Adrenal gland (tissue), 12 donors: Measurements from ENCODE around the gene TMPRSS12. TPM values are rescaled to one million over a fixed set of nuclear protein-coding genes. Genes with fewer than 3 reads are reported as not detected.
"Not testable (repeated sequence)": the region's sequence is repeated elsewhere in the genome, so short reads cannot be mapped to it uniquely, and the experiment has no call there.

Experiments used
- DNase-seq, 7 donors: peaks; one replicate each; pipeline ENCODE4 v3.0.0-alpha.2; 2019 to 2020
- H3K27ac ChIP-seq, 5 donors: fragments of 200-600 bp; sonication (generic) in 4 of 5; 1 replicate in 3 of 5; 2 replicates in 2 of 5; pipeline versions ENCODE4 v1.5.1 to v1.8.0; 2016 to 2020; ENCODE audit warnings: mild to moderate bottlenecking in 1 of 5
- H3K27me3 ChIP-seq: fragments of 200-600 bp; 2 replicates; pipeline ENCODE4 v1.8.0; 2021
- H3K36me3 ChIP-seq, 2 donors: fragments of 200-600 bp; replicated peaks in 1 of 2; 1 replicate in 1 of 2; 2 replicates in 1 of 2; pipeline versions ENCODE4 v1.5.1 to v1.8.0; 2018 to 2022
- H3K4me1 ChIP-seq, 2 donors: fragments of 200-600 bp; replicated peaks in 1 of 2; 1 replicate in 1 of 2; 2 replicates in 1 of 2; pipeline versions ENCODE4 v1.5.1 to v1.8.0; 2018 to 2021
- H3K4me3 ChIP-seq, 4 donors: fragments of 200-600 bp; sonication (generic) in 3 of 4; one replicate each; pipeline ENCODE4 v1.5.1; 2016 to 2018
- H3K9me3 ChIP-seq, 3 donors: fragments of 200-600 bp; sonication (generic) in 1 of 3; replicated peaks in 1 of 3; 1 replicate in 2 of 3; 2 replicates in 1 of 3; pipeline versions ENCODE4 v1.5.1 to v1.8.0; 2016 to 2021
- POLR2A ChIP-seq, 2 donors: fragments of 450-650 bp; IDR thresholded peaks; one replicate each; pipeline ENCODE4 v1.6.1; 2017; ENCODE audit warnings: antibody characterized with exemption in 2 of 2, mild to moderate bottlenecking in 2 of 2, moderate library complexity in 1 of 2
- whole genome bisulfite sequencing, 4 donors: extraction: QIAGEN DNeasy Blood & Tissue Kit in 2 of 4; methylation state at CpG; one replicate each; pipeline versions ENCODE4 v1.1.5 to v1.1.7; 2013 to 2017; 5-methylcytosine and 5-hydroxymethylcytosine counted together
- intact Hi-C, 2 donors: fragments of 100-400 bp; cut with DNase I; formaldehyde crosslinking; loops; one replicate each; pipeline versions ENCODE4 v1.14.1 to v1.15.0; 2022 to 2023
- polyA plus RNA-seq, 3 donors: library from polyadenylated mRNA; stranded (reverse); fragments of 200-250 nt in 2 of 3; fragments of 350-450 nt in 1 of 3; fragmentation: Illumina TruSeq in 1 of 3; extraction: RNeasy Lipid Tissue Mini Kit (QIAGEN cat#74804) in 1 of 3; gene quantifications; one replicate each; pipeline ENCODE4 v1.2.3, GENCODE V29; 2013 to 2014
- total RNA-seq, 9 donors: library from RNA; depleted of rRNA in 4 of 9; stranded (reverse); fragments of >200 nt in 4 of 9; fragments of 120-200 nt in 1 of 9; fragmentation: NEBNext Ultra II Directional in 1 of 9; extraction: Animal tissue kit (Norgen Biotek cat#: 25700) in 1 of 9; gene quantifications; one replicate each; pipeline versions ENCODE4 v1.1.0 to v1.2.4, GENCODE V29; 2013 to 2023
- TF ChIP-seq, protein P1 (sequence below), 6 experiments: fragments of 450-650 bp in 4 of 6; fragments of 200-600 bp in 2 of 6; sonication (generic) in 1 of 6; IDR thresholded peaks; 1 replicate in 5 of 6; 2 replicates in 1 of 6; pipeline versions ENCODE4 v1.5.1 to v1.8.0; 2016 to 2021; ENCODE audit warnings: antibody characterized with exemption in 6 of 6, mild to moderate bottlenecking in 2 of 6, moderate library complexity in 1 of 6
- donor health status: healthy with polysubstance abuse.
- donor health status: Bipolar disorder and iron deficiency.
- donor health status: DM: yes; HTN: yes; CAD: no.
- donor health status: DM: no; HTN: no; CAD: no.
- donor health status: DM: no; HTN: no; CAD: no.
- donor health status: DM: yes; HTN: yes; CAD: no.

Gene TMPRSS12
- total and polyA plus RNA-seq, 12 donors = 0.03 to 0.39 TPM; not detected in 10

DNA sequence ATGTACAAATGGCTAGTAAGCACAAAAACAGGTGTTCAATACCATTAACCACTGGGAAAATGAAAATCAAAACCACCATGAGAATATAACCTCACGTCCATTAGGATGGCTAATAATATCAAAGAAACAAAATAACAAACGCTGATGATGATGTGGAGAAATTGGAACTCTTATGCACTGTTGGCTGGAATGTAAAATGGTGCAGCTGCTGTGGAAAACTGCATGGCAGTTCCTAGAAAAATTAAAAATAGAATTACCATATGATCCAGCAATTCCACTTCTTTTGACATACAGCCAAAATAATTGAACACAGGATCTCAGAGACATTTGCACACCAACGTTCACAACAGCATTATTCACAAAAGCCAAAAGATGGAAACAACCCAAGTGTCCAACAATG is 51.5 kb downstream of the TMPRSS12 start:
- Histone ChIP-seq H3K27ac (no peak overlapping the region), H3K4me3 (no peak overlapping the region), H3K36me3 (no peaks in the 10 kb centered on the region), H3K4me1 (no peaks in the 10 kb centered on the region), H3K27me3 (no peaks in the 10 kb centered on the region), H3K9me3 (no peaks in the 10 kb centered on the region)
- DNase-seq = no peak
- WGBS, 4 donors = 61 to 64% (median 62%) methylated on average over 3 of the region's 3 CpGs
- intact Hi-C loops = no loop called here
- no peak for TF ChIP-seq POLR2A (IDR thresholded peaks at IDR 0.05)
- TF ChIP-seq, protein P1, sequence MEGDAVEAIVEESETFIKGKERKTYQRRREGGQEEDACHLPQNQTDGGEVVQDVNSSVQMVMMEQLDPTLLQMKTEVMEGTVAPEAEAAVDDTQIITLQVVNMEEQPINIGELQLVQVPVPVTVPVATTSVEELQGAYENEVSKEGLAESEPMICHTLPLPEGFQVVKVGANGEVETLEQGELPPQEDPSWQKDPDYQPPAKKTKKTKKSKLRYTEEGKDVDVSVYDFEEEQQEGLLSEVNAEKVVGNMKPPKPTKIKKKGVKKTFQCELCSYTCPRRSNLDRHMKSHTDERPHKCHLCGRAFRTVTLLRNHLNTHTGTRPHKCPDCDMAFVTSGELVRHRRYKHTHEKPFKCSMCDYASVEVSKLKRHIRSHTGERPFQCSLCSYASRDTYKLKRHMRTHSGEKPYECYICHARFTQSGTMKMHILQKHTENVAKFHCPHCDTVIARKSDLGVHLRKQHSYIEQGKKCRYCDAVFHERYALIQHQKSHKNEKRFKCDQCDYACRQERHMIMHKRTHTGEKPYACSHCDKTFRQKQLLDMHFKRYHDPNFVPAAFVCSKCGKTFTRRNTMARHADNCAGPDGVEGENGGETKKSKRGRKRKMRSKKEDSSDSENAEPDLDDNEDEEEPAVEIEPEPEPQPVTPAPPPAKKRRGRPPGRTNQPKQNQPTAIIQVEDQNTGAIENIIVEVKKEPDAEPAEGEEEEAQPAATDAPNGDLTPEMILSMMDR (IDR thresholded peaks at IDR 0.05) = no peak

DNA sequence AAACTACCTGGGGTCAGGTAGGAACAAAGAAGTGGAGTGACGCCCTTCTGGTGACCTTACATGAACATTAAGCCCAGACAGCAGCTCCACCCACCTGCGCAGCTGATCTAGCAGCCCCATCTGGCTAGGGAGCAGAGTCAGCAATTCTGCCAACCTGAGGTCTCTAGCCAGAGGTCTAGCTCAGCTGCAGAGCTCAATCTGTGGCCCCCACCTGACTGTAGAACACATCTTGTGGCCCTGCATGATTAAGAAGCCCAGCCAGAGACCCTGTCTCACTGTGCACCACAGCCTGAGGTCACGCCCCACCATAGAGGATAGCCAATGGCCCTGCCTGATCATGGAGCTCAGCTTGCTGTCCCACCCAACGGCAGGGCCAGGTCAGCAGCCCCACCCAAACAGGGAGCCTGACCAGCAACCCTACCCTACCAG is 59.0 kb downstream of the TMPRSS12 start:
- intact Hi-C loops = no loop called here
- DNase-seq = no peak

DNA sequence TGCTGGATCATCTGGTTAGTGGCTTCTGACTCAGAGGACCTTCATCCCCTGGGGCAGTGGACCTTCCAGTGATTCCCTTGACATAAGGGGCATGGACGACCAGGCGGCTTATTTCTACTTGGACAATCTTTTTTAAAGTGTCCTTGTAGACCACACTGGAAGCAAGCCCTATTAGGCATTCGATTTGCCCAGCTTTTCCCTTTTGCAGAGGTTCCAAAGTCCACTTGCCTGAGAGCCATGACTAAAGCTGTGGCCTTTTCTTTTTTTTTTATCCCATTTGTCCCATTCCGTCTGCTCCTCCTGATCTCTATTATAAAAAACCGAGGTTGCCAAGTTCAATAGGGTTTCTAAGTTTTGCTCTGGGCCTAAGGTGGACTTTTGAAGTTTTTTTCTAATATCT is 65.8 kb downstream of the TMPRSS12 start:
- H3K36me3 ChIP-seq, H3K4me1 ChIP-seq, intact Hi-C loops, H3K27ac ChIP-seq, DNase-seq, H3K4me3 ChIP-seq, H3K9me3 ChIP-seq, H3K27me3 ChIP-seq: not testable (repeated sequence)
- WGBS, 4 donors = 76 to 86% (median 82%) methylated on average over 5 of the region's 5 CpGs

More for the DNA sequence above, 59.0 kb downstream of the TMPRSS12 start:
- Histone ChIP-seq H3K9me3 (no peaks in the 10 kb centered on the region), H3K36me3 (no peaks in the 10 kb centered on the region), H3K27ac (no peak overlapping the region), H3K4me1 (no peaks in the 10 kb centered on the region), H3K27me3 (no peaks in the 10 kb centered on the region), H3K4me3 (no peak overlapping the region)
- no peak for TF ChIP-seq POLR2A (IDR thresholded peaks at IDR 0.05)
- TF ChIP-seq, protein P1 (IDR thresholded peaks at IDR 0.05) = no peak
- WGBS, 4 donors = 85 to 96% (median 88%) methylated on average over 2 to 4 of the region's 4 CpGs

DNA sequence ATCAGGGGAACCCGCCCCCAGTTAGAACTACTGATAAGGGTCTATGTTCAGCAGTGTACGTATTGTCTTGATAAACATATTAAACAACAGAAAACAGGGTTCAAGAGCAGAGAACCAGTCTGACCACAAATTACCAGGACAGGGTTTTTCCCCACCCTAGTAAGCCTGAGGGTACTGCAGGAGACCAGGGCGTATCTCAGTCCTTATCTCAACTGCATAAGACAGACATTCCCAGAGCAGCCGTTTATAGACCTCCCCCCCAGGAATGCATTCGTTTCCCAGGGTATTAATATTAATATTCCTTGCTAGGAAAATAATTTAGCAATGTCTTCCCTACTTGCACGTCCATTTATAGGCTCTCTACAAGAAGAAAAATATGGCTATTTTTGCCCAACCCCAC is 69.6 kb downstream of the TMPRSS12 start:
- not testable (repeated sequence) for H3K27me3 ChIP-seq

DNA sequence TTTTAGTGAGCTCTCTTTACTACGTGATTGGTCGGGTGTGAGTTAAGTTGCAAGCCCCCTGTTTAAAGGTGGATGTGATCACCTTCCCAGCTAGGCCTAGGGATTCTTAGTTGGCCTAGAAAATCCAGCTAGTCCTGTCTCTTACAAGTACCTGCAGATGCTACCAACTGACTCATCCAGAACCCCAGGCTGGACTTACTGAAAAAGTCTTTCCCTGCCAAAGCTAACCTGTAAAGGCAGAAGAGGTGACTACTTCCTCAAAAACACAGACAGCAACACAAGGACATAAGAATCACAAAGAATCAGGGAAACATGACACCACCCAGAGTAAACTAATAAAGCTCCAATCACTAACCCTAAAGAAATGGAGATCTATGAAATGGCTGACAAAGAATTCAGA is 70.5 kb downstream of the TMPRSS12 start:
- Histone ChIP-seq H3K27me3 (no peaks in the 10 kb centered on the region), H3K9me3 (peaks cover 0 to 10% (median 0%) of the 10 kb centered on the region in 3 donors), H3K4me1 (no peaks in the 10 kb centered on the region), H3K36me3 (no peaks in the 10 kb centered on the region), H3K4me3 (no peak overlapping the region), H3K27ac (no peak overlapping the region)
- intact Hi-C loops = no loop called here
- TF ChIP-seq POLR2A (IDR thresholded peaks at IDR 0.05) = no peak
- WGBS, 4 donors = 83 to 92% (median 90%) methylated on average over 2 of the region's 2 CpGs
- DNase-seq = no peak

More for the DNA sequence above, 69.6 kb downstream of the TMPRSS12 start:
- DNase-seq, intact Hi-C loops, H3K4me1 ChIP-seq, H3K36me3 ChIP-seq, H3K27ac ChIP-seq, H3K4me3 ChIP-seq, H3K9me3 ChIP-seq: not testable (repeated sequence)
- WGBS, 4 donors = 77 to 87% (median 81%) methylated on average over 6 of the region's 6 CpGs

DNA sequence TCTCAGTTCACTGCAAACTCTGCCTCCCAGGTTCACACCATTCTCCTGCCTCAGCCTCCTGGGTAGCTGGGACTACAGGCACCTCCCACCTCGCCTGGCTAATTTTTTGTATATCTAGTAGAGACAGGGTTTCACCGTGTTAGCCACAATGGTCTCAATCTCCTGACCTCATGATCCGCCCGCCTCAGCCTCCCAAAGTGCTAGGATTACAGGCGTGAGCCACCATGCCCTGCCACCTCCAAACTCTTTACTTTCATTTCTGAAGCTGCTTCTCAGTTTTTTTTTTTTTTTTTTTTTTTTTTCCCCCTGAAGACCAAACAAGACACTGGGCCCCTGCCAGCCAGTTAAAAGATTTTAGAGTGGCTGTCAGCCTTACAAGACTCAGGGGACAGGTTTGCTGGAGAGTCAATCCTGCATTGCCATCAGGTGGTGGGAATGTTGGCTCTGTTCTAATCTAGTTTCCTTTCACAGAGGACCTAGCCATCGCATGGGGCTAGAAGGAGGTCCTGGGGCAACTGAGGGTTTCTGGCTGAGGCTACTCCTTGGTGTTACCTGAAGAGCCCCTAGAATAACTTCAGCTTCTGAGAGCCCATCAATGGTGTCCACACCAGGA is 72.3 kb downstream of the TMPRSS12 start:
- H3K4me3 ChIP-seq = no peak overlapping the region
- no peak for DNase-seq
- H3K27me3 ChIP-seq = no peaks in the 10 kb centered on the region
- no peaks in the 10 kb centered on the region for H3K36me3 ChIP-seq
- intact Hi-C loops = no loop called here
- peaks cover 0 to 10% (median 0%) of the 10 kb centered on the region in 3 donors for H3K9me3 ChIP-seq
- WGBS, 4 donors = 79 to 91% (median 85%) methylated on average over 6 of the region's 6 CpGs
- no peak overlapping the region for H3K27ac ChIP-seq
- H3K4me1 ChIP-seq = no peaks in the 10 kb centered on the region
- no peak for TF ChIP-seq POLR2A (IDR thresholded peaks at IDR 0.05)
- TF ChIP-seq, protein P1 (IDR thresholded peaks at IDR 0.05) = no peak
